SU-DHL-6 (cell line): ENCODE data around the gene TUBB3.
A peak's percentile ranks its signal among the peaks of the same experiment; 100 is the strongest.

Experiments
- H2AFZ ChIP-seq: fragments of 200-600 bp; sonication (generic); 2 replicates; pipeline ENCODE4 v1.6.1; 2014; ENCODE audit warnings: low read depth, mild to moderate bottlenecking, moderate library complexity, mixed read lengths, antibody characterized with exemption, low read length; ENCODE audit not compliant: severe bottlenecking
- H3F3A ChIP-seq: fragments of 200-600 bp; shearing (Covaris generic); 2 replicates; pipeline ENCODE4 v1.6.0; 2016; ENCODE audit warnings: antibody characterized with exemption, mild to moderate bottlenecking; ENCODE audit not compliant: insufficient read depth
- H3K27ac ChIP-seq: fragments of 200-600 bp; sonication (generic); 2 replicates; pipeline ENCODE4 v1.5.1; 2016; ENCODE audit warnings: low read depth, mild to moderate bottlenecking, low read length, moderate library complexity, mixed read lengths
- H3K27me3 ChIP-seq: fragments of 200-600 bp; sonication (generic), shearing (Covaris generic); 2 replicates; pipeline ENCODE4 v1.6.0; 2014; ENCODE audit warnings: mild to moderate bottlenecking, low read length
- H3K36me3 ChIP-seq: fragments of 200-600 bp; sonication (generic); 2 replicates; pipeline ENCODE4 v1.6.1; 2014; ENCODE audit warnings: mild to moderate bottlenecking, low read length, mixed read lengths
- H3K4me2 ChIP-seq: fragments of 300-600, 200-600 bp; shearing (Covaris generic), sonication (generic); 2 replicates; pipeline ENCODE4 v1.6.0; 2014; ENCODE audit warnings: low read length, low read depth, mild to moderate bottlenecking; ENCODE audit not compliant: poor library complexity, severe bottlenecking
- H3K4me3 ChIP-seq: fragments of 200-600 bp; sonication (generic); 2 replicates; pipeline ENCODE4 v1.5.1; 2014; ENCODE audit warnings: antibody characterized with exemption, low read length, mild to moderate bottlenecking, mixed read lengths; ENCODE audit not compliant: insufficient read depth, poor library complexity, severe bottlenecking
- H3K79me2 ChIP-seq: fragments of 200-600 bp; sonication (generic); 2 replicates; pipeline ENCODE4 v1.6.1; 2014; ENCODE audit warnings: mild to moderate bottlenecking, low read length, moderate library complexity; ENCODE audit not compliant: insufficient read depth
- H3K9ac ChIP-seq: fragments of 200-600 bp; sonication (generic); 2 replicates; pipeline ENCODE4 v1.7.0; 2014; ENCODE audit warnings: mild to moderate bottlenecking, low read length
- H3K9me2 ChIP-seq: fragments of 200-600 bp; sonication (generic); replicated peaks from 2 replicates; pipeline ENCODE4 v1.6.1; 2014; ENCODE audit warnings: low read length; ENCODE audit not compliant: insufficient read depth
- H3K9me3 ChIP-seq: fragments of 200-600 bp; sonication (generic); 2 replicates; pipeline ENCODE4 v1.6.1; 2014; ENCODE audit warnings: low read length, mixed read lengths; ENCODE audit not compliant: insufficient read depth
- H4K20me1 ChIP-seq: fragments of 200-600 bp; sonication (generic); 2 replicates; pipeline ENCODE4 v1.6.1; 2014; ENCODE audit warnings: low read depth, mild to moderate bottlenecking, antibody characterized with exemption, low read length, moderate library complexity, mixed read lengths
- CTCF ChIP-seq: fragments of 200-600 bp; sonication (generic); IDR thresholded peaks from one replicate; pipeline ENCODE4 v1.5.1; 2017; ENCODE audit warnings: antibody characterized with exemption, mild to moderate bottlenecking, low read length, moderate library complexity; ENCODE audit not compliant: insufficient read depth, poor library complexity, severe bottlenecking
- EZH2phosphoT487 ChIP-seq: fragments of 200-600 bp; sonication (generic), shearing (Covaris generic); conservative IDR thresholded peaks from 2 replicates; pipeline ENCODE4 v1.6.1; 2018; ENCODE audit warnings: mild to moderate bottlenecking, antibody characterized with exemption, low read length, moderate library complexity, mixed read lengths

Gene TUBB3

GRCh38 chr16:89920723-89921122, 2.4 kb upstream of the TUBB3 start:
- no peaks in the 10 kb centered on the region for H3K36me3 ChIP-seq
- H3K27me3 ChIP-seq, result no peaks in the 10 kb centered on the region
- H3K9me3 ChIP-seq, result no peaks in the 10 kb centered on the region
- H3K9me2 ChIP-seq, result no peaks in the 10 kb centered on the region
- no peak for TF ChIP-seq CTCF
- H4K20me1 ChIP-seq, result no peaks in the 10 kb centered on the region
- H3K4me3 ChIP-seq, result no peak overlapping the region
- no peak overlapping the region for H3K27ac ChIP-seq
- H2AFZ ChIP-seq, result no peak overlapping the region
- no peak overlapping the region for H3K9ac ChIP-seq
- H3K4me2 ChIP-seq, result no peak overlapping the region
- peaks cover 12% of the 10 kb centered on the region; the same call in 1 of the 2 replicates for H3F3A ChIP-seq
- no peaks in the 10 kb centered on the region for H3K79me2 ChIP-seq

DNA sequence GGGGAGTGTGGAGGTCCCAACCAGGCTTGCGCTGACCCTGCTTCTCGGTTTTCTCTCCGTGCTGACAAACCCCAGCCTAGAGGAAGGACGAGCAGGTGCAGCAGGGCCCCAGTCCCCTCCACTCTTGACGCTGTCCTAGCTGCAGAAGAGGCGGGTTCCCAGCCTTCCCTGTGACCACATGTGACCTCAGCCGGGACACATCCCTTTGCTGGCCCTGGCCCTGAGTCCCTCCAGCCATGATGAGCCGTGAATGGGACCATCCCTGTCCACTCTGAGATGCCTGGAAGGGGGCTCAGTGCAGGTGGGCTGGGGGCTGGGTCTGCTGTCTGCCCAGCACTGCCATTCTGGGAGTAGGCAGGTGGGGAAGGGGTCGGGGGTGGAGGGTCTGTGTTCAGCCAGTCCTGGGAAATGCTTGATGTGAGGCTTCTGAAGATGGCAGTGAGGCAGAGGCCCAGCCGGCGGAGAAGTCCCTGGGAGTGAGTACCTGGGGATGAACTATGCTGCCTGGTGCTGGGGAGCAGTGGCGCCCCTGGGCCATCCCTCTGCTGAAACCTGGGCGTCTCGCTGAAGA, 1.9 kb upstream of the TUBB3 start:
- H3K4me3 ChIP-seq, result no peak overlapping the region
- no peaks in the 10 kb centered on the region for H3K27me3 ChIP-seq
- H3K9ac ChIP-seq, result no peak overlapping the region
- H4K20me1 ChIP-seq, result no peaks in the 10 kb centered on the region
- H3K79me2 ChIP-seq, result no peaks in the 10 kb centered on the region
- H3K9me2 ChIP-seq, result no peaks in the 10 kb centered on the region
- H3K27ac ChIP-seq, result no peak overlapping the region
- H3K36me3 ChIP-seq, result no peaks in the 10 kb centered on the region
- TF ChIP-seq CTCF (no peak), EZH2phosphoT487 (no peak)
- no peak overlapping the region for H2AFZ ChIP-seq
- peaks cover 12% of the 10 kb centered on the region; the same call in 1 of the 2 replicates for H3F3A ChIP-seq
- no peaks in the 10 kb centered on the region for H3K9me3 ChIP-seq
- no peak overlapping the region for H3K4me2 ChIP-seq

GRCh38 chr16:89921702-89922476, 1.3 kb upstream of the TUBB3 start:
- Histone ChIP-seq H3K9me3 (no peaks in the 10 kb centered on the region), H3K27me3 (no peaks in the 10 kb centered on the region), H3K36me3 (no peaks in the 10 kb centered on the region), H3F3A (peaks cover 12% of the 10 kb centered on the region; the same call in 1 of the 2 replicates), H3K4me2 (peak overlapping the region; percentile 64), H3K9me2 (no peaks in the 10 kb centered on the region), H3K27ac (no peak overlapping the region), H3K4me3 (no peak overlapping the region), H2AFZ (no peak overlapping the region), H3K9ac (no peak overlapping the region), H4K20me1 (no peaks in the 10 kb centered on the region), H3K79me2 (no peaks in the 10 kb centered on the region)
- TF ChIP-seq CTCF (no peak), EZH2phosphoT487 (no peak)
